ENCODE data around the gene LYRM4.

Gene LYRM4

DNA sequence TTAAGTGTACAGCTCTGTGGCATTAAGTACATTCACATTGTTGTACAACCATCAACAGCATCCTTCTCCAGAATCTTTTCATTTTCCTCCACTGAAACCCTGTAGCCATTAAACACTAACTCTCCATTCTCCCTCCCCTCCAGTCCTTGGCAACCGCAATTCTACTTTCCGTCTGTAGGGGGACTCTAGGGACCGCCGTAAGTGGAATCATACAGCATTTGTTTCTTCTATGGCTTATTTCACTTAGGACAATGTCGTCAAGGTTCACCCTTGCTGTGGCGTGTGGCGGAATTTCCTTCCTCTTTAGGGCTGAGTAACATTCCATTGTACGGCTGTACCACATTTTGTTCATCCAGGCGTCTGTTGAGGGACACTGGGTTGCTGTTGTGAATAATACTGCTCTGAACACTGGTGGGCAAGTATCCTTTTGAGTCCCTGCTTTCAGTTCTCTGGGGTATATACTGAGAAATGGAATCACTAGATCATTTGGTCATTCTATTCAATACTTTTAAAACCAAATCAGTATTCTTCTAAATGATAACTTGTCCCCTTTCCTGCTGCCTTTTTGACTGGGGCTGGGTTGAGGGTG, 124.9 kb downstream of the LYRM4 start:
- H4K20me1 ChIP-seq: no peaks in the 10 kb centered on the region
- H3K4me3 ChIP-seq: no peak overlapping the region
- H3K4me1 ChIP-seq: peaks cover 77% of the 10 kb centered on the region
- H3K27me3 ChIP-seq: no peaks in the 10 kb centered on the region
- H3K36me3 ChIP-seq: no peaks in the 10 kb centered on the region; the same call in 1 of the 2 replicates
- peaks cover 6% of the 10 kb centered on the region; the same call in 1 of the 2 replicates for H3K9me3 ChIP-seq
- H3K27ac ChIP-seq: no peak overlapping the region
- no peak overlapping the region for H3K9ac ChIP-seq
- H3K4me2 ChIP-seq: peak overlapping the region; percentile 62
- no peak for TF ChIP-seq Cebpa-rat (IDR thresholded peaks at IDR 0.05)

DNA sequence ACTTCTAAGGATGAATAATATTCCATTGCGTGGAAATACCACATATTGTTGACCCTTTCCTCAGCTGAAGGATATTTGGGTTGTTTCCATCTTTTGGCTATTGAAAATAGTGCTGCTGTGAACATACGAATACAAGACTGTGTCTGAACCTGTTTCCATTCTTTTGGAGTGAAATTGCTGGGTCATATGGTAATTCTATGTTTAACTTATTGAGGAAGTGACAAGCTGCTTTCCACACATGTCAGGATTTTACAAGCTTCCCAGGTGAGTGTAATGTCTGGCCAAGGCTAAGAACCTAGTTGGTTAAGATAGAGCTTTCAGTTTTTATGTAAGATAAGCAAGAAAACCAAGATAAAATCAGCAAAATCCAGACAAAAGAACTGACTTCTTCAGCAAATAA, 126.8 kb downstream of the LYRM4 start:
- Histone ChIP-seq H3K36me3 (no peaks in the 10 kb centered on the region; the same call in 1 of the 2 replicates), H3K9ac (no peak overlapping the region), H3K4me3 (no peak overlapping the region), H3K27ac (no peak overlapping the region; the same call in 1 of the 2 replicates), H3K4me1 (peaks cover 77% of the 10 kb centered on the region), H4K20me1 (no peaks in the 10 kb centered on the region), H3K9me3 (peaks cover 6% of the 10 kb centered on the region; the same call in 1 of the 2 replicates), H3K4me2 (peak overlapping the region; percentile 84), H3K27me3 (no peaks in the 10 kb centered on the region)
- TF ChIP-seq Cebpa-rat (IDR thresholded peaks at IDR 0.05): no peak

DNA sequence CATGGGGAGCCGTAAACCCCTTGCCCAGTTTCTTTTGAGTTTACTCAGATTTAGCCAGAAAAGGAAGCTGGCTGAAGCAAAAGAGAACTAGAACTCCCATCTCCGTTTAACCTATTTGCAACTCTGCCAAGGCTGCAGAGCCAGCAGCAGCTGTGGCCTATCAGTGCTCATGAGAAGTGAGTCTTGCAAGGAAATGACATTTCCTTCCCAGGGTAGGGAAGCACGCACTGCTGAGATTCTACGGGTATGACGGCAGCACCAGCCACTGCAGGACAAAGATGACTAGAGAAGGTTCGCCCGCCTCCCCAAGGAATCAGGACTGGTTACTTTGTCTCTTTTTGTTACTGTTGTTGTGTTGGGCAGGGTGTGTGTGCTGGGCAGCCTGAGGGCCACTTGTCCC, 128.0 kb downstream of the LYRM4 start:
- H3K4me3 ChIP-seq: peak overlapping the region; percentile 60
- no peaks in the 10 kb centered on the region for H4K20me1 ChIP-seq
- peaks cover 6% of the 10 kb centered on the region; the same call in 1 of the 2 replicates for H3K9me3 ChIP-seq
- no peaks in the 10 kb centered on the region for H3K36me3 ChIP-seq
- peak overlapping the region; percentile 72 for H3K9ac ChIP-seq
- TF ChIP-seq Cebpa-rat (IDR thresholded peaks at IDR 0.05): no peak
- no peaks in the 10 kb centered on the region for H3K27me3 ChIP-seq
- H3K4me1 ChIP-seq: peaks cover 86% of the 10 kb centered on the region
- H3K27ac ChIP-seq: peak overlapping the region; percentile 75
- peak overlapping the region; percentile 84 for H3K4me2 ChIP-seq

DNA sequence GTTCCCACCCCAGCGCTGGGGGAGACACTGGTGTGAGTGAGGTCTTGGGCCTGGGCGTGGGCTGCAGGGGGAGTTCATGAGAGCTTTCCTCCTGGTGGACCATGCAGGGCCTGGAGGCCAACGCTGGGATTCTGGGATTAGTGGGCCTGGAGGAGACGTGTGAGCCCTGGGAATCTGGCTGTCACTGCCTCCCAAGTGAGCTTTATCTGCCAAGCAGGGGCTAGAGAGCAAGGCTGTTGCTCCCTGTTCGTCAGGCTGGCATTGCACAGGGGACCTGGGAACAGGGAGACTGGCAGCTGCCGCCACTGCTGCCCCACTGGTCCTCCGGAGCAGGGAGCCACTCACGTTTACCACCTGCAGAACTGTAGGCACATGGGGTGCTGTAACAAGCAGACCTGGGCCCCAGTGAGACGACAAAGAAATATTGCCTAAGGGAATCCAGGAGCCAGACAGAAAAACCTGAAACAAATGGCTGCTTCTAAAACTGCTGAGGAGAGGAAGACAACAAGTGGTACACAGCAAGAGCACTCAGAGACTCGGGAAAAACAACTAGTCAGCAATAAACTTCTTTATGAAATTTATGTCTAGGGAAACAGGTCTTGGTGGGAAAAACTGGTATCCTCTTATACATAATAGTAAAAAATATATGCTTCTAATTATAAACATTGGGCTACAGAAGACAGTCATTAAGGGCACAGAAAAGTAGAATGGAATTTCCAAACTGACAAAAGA, 130.4 kb downstream of the LYRM4 start:
- Histone ChIP-seq H4K20me1 (no peaks in the 10 kb centered on the region), H3K27me3 (no peaks in the 10 kb centered on the region), H3K4me1 (peaks cover 87% of the 10 kb centered on the region), H3K27ac (peak overlapping the region; percentile 75), H3K9me3 (no peaks in the 10 kb centered on the region), H3K36me3 (no peaks in the 10 kb centered on the region), H3K4me3 (peak overlapping the region; percentile 19; the same call in 1 of the 2 replicates), H3K9ac (peak overlapping the region; percentile 54), H3K4me2 (peak overlapping the region; percentile 84)
- no peak for TF ChIP-seq Cebpa-rat (IDR thresholded peaks at IDR 0.05)

DNA sequence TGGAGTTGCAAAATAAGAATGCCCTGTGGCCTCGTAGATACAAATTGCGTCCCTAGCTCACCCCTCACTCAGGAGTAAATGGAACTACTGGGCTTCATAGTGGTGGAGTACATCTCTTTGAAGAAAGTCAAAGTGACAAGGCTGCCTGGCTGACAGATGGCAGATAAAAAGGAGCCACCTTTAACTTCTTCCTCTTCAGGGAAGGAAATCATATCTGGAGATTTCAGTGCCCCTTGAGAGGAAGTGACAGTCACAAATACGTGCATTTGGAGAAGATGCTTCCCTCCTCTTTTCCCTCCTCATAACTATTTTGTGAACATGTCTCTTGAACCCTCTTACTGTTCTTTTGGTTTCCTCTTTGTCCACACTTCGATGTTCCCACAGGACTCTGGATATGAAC, 132.4 kb downstream of the LYRM4 start:
- Histone ChIP-seq H3K4me3 (peak overlapping the region; percentile 32; the same call in 1 of the 2 replicates), H3K36me3 (no peaks in the 10 kb centered on the region; the same call in 1 of the 2 replicates), H3K9ac (peak overlapping the region; percentile 23; the same call in 1 of the 2 replicates), H3K27me3 (no peaks in the 10 kb centered on the region), H3K27ac (peak overlapping the region; percentile 75), H3K9me3 (no peaks in the 10 kb centered on the region), H4K20me1 (no peaks in the 10 kb centered on the region), H3K4me1 (peaks cover 98% of the 10 kb centered on the region), H3K4me2 (peak overlapping the region; percentile 84)
- no peak for TF ChIP-seq Cebpa-rat (IDR thresholded peaks at IDR 0.05)

DNA sequence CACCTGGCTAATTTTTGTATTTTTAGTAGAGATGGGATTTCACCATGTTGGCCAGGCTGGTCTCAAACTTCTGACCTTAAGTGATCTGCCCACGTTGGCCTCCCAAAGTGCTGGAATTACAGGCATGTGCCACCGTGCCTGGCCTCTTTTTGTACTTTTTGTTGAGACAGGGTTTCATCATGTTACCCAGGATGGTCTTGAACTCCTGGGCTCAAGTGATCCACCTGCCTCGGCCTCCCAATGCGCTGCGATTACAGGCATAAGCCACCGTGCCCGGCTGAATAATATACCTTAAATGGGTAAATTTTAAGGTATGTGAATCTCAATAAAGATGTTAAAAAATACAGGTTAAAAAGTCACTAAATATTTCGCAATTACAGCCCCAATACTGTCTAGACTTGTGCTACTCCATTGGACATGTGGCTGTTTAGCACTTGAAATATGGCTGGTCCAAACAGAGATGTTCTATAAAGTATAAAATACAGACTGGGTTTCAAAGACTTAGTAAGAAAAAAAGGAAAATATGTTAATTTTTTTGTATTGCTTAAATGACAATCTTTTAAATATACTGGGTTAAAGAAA, 133.6 kb downstream of the LYRM4 start:
- H3K4me1 ChIP-seq: peaks cover 100% of the 10 kb centered on the region
- peak; percentile 48; the same call in 1 of the 2 replicates for TF ChIP-seq Cebpa-rat (IDR thresholded peaks at IDR 0.05)
- no peak overlapping the region for H3K9ac ChIP-seq
- no peaks in the 10 kb centered on the region for H3K27me3 ChIP-seq
- H4K20me1 ChIP-seq: 0 out of 2 replicates have a peak, but pooled peaks cover 6% of the 10 kb centered on the region
- H3K9me3 ChIP-seq: no peaks in the 10 kb centered on the region
- H3K4me2 ChIP-seq: peak overlapping the region; percentile 84
- no peak overlapping the region for H3K27ac ChIP-seq
- H3K36me3 ChIP-seq: peaks cover 9% of the 10 kb centered on the region; the same call in 1 of the 2 replicates
- H3K4me3 ChIP-seq: no peak overlapping the region

DNA sequence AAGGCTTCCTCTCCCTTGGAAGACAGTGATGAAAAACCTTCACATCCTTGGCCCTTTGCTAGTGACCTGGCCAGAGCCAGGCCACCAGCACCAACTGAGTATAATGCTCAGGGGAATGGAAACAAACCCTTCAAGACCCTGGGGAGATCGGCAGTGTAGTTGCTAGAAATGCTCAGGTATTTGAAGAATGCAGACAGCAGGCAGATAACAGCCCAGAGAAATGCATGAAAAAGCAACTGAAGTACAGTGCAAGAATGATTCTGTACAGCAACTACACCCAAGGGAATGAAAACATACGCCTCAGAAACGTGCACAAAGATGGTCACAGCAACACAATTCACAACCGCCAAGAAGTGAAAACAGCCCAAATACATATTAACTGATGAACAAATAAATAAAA, 134.5 kb downstream of the LYRM4 start:
- Histone ChIP-seq H3K4me1 (peaks cover 93% of the 10 kb centered on the region), H3K4me3 (no peak overlapping the region), H3K4me2 (peak overlapping the region; percentile 72), H3K36me3 (peaks cover 18% of the 10 kb centered on the region), H3K9ac (no peak overlapping the region), H3K9me3 (peaks cover 5% of the 10 kb centered on the region), H3K27me3 (no peaks in the 10 kb centered on the region), H3K27ac (peak overlapping the region; percentile 72; the same call in 1 of the 2 replicates), H4K20me1 (0 out of 2 replicates have a peak, but pooled peaks cover 6% of the 10 kb centered on the region)
- TF ChIP-seq Cebpa-rat (IDR thresholded peaks at IDR 0.05): no peak

DNA sequence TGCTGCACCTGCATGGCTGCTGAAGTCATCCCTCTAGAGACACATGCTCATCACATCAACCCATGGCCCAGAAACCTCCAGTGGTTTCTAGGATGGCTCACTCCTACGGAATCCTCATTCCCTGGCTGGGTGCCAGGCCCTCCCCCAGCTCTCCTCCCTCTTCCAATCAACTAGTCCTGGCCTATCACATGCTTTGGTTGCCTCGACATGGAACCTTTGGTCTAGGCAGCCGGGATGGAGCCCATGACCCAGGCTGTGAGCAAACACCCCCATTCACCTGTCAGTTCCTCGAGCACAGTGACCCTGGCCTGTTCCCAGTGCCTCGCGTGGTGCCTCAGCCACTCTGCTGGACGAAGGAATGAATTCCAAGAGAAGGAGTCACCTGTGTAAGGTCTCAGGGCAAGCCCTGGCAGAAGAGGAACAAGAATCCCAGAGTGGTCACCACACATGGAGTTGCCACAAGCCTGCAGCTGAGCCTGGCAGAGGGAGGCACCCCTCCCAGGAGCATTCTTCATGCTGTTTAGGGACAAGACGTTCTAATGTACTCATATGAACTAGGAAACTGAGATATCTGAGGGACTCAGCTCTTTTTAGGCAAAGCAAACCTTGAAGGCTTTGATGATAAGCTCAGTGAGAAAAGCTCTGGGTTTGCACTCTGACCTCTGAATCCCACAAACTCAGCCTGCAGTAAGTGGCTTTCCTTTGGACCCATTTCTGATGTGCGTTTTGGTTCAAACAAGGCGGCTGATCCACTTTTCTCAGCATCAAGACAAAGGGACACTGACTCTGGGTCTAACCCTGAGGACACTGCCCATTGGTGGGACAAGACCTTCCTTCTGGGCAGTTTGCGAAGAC, 135.4 kb downstream of the LYRM4 start:
- H3K4me3 ChIP-seq: no peak overlapping the region
- peaks cover 85% of the 10 kb centered on the region for H3K4me1 ChIP-seq
- H3K9ac ChIP-seq: no peak overlapping the region
- peak overlapping the region; percentile 72 for H3K4me2 ChIP-seq
- H3K27ac ChIP-seq: peak overlapping the region; percentile 72
- TF ChIP-seq Cebpa-rat (IDR thresholded peaks at IDR 0.05): no peak
- H3K27me3 ChIP-seq: no peaks in the 10 kb centered on the region
- H4K20me1 ChIP-seq: 0 out of 2 replicates have a peak, but pooled peaks cover 6% of the 10 kb centered on the region
- peaks cover 12% of the 10 kb centered on the region for H3K9me3 ChIP-seq
- peaks cover 23% of the 10 kb centered on the region for H3K36me3 ChIP-seq

DNA sequence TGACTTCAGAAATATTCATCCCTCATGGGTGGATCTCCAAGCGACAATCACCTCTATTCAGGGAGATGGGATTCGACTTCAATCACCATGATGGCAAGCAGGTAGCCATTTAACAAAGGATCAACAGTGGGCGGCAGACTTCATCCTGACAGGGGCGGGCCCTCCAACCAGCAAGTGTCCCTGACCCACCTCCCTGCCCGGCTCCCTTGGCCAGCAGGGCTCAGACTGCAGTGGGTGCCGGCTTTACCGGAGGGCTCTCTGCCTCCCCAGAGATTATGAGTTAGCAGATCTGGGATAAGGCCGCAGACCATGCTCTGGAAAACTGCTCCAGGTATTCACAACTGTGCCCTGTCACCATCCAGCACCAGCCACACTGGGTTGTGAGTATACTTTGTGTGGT, 136.2 kb downstream of the LYRM4 start:
- H3K27ac ChIP-seq: peak overlapping the region; percentile 72; the same call in 1 of the 2 replicates

More for the DNA sequence above, 136.2 kb downstream of the LYRM4 start:
- no peaks in the 10 kb centered on the region for H3K27me3 ChIP-seq
- H4K20me1 ChIP-seq: 0 out of 2 replicates have a peak, but pooled peaks cover 6% of the 10 kb centered on the region
- H3K9me3 ChIP-seq: peaks cover 12% of the 10 kb centered on the region
- H3K9ac ChIP-seq: no peak overlapping the region
- H3K4me3 ChIP-seq: no peak overlapping the region
- H3K36me3 ChIP-seq: peaks cover 23% of the 10 kb centered on the region
- no peak for TF ChIP-seq Cebpa-rat (IDR thresholded peaks at IDR 0.05)
- peaks cover 76% of the 10 kb centered on the region for H3K4me1 ChIP-seq
- H3K4me2 ChIP-seq: peak overlapping the region; percentile 72

Data from BLaER1 (cell line).